Activated CD8-positive, alpha-beta memory T cell treated with anti-CD3 and anti-CD28 coated beads for 24 hours (primary cell): ENCODE measurements around the gene EDRF1.
"Not testable (repeated sequence)": the region's sequence is repeated elsewhere in the genome, so short reads cannot be mapped to it uniquely, and the experiment has no call there.

Experiments
- DNase-seq: peaks from one replicate; pipeline ENCODE4 v3.0.0-alpha.2; 2020

Gene EDRF1, protein sequence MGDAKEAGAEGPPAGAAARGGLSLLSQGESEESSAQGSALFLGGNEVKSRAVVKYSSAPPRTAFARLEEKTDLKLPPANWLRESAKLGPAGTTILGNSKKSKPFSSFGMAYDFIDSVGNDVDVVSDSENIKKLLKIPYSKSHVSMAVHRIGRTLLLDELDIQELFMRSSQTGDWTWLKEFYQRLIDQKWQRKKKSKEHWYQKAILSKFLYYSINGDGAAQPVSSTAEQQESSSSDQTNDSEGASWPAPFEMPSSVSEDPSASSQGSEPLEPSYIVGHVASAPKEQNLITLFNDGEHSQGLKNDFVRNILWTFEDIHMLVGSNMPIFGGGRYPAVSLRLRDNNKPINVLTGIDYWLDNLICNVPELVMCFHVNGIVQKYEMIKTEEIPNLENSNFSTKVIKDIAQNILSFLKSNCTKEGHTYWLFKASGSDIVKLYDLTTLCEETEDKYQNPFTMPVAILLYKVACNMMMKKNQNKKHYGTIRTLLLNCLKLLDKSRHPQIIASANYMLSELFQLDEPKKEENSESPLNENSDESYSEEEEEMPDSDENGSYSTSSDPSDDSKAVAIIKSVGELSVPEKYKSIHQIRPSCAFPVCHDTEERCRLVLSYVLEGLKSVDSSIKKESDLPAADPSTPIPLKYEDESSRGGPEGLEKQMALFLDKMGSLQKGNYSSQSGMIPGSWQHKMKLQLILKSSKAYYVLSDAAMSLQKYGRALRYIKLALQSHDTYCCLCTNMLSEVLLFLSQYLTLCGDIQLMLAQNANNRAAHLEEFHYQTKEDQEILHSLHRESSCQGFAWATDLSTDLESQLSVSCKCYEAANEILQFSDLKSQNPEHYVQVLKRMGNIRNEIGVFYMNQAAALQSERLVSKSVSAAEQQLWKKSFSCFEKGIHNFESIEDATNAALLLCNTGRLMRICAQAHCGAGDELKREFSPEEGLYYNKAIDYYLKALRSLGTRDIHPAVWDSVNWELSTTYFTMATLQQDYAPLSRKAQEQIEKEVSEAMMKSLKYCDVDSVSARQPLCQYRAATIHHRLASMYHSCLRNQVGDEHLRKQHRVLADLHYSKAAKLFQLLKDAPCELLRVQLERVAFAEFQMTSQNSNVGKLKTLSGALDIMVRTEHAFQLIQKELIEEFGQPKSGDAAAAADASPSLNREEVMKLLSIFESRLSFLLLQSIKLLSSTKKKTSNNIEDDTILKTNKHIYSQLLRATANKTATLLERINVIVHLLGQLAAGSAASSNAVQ

DNA sequence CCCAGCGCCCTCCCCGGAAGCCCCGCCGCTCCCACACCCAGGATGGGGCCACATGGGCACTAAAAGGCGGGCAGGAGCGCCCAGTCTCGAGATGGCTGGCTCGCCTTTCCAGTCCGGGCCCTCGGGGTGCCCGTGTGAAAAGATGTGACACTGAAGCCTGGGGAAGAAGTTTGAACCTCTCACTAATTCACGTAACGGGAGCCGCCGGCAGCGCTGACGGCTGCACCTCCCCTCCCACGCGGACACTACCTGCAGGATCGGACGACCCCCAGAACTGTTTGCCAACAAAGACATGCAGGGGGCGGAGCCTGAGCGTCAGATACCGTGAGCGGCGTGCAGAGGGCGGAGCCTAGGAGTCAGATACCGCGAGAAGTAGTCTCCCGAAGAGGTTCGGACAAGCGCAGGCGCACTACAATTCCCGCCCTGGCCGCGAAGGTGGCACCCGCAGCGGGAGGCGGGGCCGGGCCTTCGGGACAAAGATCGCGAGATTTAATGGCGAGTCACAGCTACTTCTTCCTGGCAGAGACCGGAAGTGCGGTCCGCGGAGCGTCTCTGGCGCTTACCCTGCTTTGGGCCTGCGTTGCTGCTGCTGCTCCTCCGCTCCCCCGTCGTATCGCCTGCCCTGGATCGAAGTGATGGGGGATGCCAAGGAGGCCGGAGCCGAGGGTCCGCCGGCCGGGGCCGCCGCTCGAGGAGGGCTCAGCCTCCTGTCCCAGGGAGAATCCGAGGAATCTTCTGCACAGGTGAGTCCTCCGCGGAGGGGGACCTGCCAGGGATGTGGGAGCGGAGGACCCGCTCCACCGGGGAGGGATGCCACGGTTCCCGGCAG, at the start of gene EDRF1:
Gene EDRF1, plus strand, starts transcription at position 537 of the 829 bp plus-strand sequence. Its CDS starts 99 bp downstream, at position 636.
- peak; percentile 99 for DNase-seq

DNA sequence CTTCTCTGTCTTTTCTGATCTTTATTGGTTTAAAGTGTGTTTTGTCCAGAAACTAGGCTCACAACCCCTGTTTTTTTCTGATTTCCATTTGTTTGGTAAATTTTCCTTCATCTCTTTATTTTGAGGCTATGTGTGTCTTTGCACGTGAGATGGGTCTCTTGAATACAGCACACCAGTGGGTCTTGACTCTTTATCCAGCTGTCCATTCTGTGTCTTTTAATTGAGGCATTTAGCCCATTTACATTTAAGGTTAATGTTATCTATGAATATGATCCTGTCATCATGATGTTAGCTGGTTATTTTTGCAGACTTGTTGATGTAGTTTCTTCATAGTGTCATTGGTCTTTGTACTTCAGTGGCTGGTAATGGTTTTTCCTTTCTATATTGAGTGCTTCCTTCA, 46.6 kb upstream of the EDRF1 start:
- no peak for DNase-seq

DNA sequence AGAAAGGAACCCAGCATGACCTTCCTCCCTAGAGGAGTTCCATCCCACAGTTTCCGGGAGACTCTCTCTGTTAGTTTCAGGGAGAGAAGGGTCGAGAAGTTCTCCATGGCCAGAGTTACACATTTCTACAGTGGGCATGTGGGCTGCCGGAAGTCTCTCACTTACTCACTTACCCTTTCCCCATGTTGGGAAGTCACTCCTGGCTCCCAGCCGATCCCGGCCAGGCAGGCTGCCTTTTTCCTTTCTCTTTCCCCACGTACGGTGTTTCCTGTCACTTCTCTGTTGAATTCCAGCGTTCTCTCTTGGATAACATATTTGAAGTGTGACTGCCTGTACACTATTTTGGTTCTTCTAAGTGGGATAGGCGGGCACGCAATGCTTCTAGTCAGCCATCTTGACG, 40.1 kb upstream of the EDRF1 start:
- DNase-seq, result no peak

DNA sequence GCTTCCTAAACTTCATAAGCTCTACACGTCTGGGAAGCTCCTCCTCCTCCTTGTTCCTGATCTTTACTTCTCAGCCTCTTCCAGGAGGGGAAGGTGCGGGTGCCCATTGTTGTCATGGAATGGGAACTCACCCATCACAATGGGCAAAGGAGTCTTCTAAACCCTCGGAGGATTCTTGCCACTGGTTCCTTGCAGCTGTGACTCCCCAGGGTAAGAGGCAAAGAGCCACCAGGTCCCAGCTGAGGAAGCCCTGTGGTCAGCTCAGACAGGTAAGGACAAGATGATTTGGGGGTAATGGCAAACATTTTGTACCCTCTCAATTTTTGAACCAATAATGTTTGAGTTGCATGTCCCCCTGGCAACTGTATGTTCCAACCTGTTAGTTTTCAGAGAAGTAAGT, 36.4 kb upstream of the EDRF1 start, which contains the start of gene TEX36:
Gene TEX36, minus strand, starts transcription at position 101 of the 400 bp plus-strand sequence. CDS start 174 bp downstream, outside the sequence.
- DNase-seq, result no peak

DNA sequence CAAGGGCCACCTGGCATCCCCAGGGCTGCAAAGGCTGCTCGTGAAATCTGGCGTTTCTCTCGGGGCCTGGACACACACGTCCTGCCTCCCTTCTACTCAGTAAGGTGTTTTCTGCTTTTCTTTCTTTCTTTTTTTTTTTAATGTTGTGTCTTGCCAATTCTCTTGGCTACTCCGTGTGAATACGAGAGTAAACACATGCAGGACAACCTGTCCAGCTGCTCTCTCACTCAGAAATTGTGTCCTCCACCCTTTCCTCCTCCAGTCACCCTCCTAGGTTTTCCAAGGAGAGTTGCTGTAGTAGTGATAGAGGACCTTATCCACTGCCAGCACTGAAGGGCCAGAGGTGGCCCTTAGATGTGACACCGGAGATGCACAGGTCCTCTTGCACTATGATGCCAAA, 35.7 kb upstream of the EDRF1 start:
- DNase-seq, result no peak

DNA sequence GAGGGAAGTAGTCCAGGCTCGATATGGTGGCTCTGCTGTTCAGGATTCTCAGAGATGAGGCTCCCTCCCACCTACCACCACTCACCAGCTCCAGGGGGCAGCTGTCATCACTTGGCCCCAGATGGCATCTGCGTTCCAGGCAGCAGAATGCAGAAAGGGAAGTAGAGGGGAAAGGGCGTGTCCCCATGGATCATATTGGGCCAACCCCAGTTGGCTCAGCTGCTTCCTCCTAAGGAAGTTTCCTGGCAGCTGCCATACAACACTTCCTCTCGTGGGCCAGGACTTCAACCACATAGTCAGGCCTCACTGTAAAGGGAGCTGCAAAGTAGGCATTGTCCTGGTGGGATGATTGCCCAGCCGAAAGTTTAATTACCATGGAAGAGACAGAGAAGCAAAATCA, 34.9 kb upstream of the EDRF1 start:
- no peak for DNase-seq

DNA sequence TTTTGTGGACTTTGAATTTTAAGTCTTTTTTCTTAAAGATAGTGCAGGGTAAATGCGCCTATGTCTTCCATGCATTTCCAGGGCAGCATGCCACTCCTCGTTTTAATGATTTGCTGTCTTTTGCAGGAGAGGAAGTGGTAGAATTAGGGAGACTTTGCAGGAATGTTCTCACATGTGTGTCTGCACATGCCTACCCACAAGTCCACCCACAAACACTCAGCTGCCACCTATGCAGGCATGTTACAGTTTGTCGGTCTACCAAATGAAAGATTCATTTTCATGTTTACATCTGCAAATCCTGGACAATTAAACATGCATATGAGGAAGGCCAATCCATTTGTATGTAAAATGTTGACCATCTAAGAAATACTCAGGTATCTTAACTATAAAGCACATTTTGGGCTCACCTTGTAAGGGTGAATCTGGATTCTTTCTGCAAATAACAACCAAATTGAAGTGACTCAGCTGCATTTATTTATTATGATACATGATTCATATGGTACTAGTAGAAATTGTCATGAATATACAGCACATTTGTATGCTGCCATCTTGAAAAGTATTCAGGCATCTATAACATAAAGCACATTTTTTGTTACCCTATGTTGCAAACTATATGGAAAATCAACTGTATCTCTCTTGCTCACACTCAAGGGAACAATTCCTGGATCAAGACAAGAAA, 31.9 kb upstream of the EDRF1 start:
- DNase-seq, result no peak

DNA sequence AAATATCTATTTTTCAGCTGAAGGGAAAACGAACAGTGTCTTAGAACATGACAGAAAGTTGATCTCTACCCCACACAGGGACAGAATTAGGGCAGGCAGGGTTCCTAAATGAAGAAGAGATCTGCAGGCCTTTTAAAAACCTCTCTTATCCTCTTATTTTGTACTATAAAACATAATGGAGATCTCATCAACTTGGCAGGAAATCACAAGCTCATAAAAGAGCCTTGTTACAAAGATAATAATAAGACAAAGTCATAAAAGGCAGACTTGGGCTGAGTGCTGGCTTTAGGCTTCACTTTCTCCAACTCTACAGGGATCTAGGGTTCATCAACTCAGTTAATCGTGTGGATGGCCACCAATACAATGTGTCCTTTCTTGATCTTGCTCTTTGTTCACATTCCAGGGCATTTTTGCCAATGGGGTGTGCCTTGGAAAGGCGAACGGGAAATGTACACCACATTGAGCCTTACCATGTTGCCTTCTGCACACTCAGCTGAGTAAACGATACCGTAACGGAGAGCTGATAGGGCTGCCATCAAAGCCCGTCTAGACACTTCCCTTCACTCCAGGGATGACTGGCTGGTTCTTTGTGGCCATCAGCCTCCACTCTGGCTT, 29.4 kb upstream of the EDRF1 start:
- no peak for DNase-seq

DNA sequence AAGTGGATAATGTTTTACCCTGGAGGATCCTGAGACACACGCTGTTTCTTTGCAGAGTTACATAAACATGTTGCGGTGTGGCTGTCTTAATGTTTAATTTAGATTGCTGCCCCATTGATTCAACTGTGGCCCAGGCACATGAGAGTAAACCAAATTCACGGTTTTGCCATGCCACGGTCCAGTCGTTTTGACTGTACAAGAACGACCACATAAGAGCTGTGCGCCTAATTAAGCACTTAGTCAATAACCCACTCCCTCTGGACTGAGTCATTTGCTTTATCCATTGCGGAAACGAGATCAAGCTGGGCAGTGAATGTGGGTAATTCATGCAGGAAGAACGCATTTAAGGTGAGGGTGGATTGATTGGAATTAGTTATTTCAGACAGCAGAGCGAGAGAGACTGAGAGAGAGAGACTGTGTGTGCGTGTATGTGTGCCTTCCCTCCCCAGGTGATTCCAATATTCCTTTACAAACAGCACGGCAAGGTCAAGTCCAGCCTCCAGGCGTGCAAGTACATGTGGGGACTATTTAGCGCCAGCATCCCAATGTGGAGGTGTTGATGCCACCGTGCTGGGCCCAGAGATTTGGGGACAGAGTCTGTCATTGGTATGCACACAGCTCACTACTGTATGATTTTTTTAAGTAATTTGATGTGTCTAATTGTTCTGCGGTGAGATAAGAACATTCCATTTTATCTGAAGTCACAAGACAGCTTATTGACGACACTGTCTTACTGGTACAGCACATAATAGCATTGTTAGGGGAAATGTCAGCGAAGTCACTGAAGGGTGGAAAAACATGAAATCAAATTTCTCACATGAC, 28.1 kb upstream of the EDRF1 start:
- no peak for DNase-seq

DNA sequence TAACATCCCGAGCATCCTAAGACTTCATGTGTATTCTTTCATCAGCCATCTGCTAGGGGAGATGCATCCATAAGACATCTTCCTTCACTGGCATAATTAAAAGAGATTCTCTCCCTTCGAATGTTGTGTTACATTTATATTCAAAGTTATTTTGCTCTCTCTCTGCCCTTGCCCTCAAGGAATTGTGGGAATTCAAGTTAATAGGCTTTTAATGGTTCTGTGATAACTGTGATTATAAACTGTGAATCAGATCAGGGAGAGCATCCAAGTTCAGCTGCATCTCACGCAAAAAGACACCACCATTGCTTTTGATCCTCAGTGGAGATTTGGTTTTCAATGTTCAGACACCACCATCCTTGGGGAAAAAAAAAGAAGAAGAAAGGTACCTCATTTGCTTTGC, 27.3 kb upstream of the EDRF1 start:
- DNase-seq, result no peak

DNA sequence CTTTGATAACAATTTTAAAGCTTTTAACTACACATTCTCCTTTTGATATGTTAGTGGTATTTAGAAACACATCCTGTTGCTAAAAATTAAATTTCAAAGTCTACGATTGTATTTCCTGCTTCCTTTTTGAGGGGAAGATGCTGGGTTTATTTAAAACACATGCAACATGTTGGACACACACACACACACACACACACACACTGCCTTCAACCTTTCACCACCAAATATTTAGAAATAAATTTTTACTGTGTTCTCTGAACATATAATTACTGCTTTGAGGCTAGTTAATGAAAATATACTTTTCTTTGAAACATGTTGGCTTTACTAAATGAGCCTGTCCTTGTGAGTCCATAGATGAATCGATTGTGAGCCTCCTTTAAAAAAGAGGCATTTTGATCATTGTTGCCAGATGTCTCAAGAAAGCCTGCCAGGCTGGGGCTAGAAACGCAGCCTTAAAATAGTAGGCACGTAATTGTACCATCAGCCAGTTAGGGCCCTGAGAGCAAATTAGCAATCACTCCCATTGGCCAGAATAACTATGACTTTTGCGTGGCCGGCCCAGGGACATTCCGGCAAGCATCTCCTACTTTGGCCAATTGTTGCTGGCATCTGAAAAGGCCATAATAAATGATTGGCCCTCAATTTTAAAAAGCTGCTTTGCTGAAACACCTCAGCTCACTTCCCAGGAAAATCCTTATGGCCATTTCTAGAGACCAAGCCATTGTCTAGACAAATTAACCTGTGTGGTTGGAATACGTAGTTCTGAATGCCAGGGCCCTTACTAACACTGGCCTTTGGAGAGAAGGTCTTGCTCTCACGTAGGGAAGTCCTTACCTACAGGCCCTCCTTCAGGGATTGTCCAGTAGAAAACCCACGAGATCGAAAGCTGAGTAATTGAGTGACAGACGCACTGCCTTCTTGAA, 26.6 kb upstream of the EDRF1 start:
- no peak for DNase-seq

DNA sequence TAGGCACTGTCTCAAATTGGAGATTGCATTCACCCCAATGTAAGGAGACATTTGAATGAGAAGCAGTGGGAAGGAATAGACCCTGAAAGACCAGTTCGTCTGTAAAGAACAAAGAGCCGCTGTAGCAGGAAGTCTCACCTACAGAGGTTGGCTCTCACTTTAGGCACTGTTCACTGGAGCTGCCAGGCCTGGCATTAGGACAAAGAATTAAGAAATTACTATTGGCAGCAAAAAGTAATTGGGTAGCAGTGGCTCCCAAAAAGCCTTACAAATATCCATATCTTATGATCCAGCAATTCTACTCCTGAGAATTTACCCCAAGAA, 26.0 kb upstream of the EDRF1 start:
- no peak for DNase-seq

DNA sequence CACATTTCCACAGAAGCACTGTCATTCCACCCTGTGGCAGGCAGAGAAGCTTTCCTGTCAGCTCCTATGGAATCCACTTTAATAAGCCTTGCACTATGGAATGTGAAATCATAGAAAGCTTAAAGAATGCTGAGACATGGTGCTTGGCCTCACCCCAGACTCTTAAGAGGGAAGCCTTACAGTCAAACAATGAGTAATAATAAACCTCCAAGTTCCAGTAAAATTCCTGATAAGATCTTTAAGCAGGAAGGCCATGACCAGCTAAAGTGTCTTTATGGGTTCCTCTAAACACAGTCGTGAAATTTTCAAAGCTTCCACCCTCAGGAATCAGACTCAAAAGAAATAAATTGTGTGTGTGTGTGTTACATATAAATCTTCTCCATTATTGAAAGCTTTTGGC, 24.6 kb upstream of the EDRF1 start:
- DNase-seq, result no peak

DNA sequence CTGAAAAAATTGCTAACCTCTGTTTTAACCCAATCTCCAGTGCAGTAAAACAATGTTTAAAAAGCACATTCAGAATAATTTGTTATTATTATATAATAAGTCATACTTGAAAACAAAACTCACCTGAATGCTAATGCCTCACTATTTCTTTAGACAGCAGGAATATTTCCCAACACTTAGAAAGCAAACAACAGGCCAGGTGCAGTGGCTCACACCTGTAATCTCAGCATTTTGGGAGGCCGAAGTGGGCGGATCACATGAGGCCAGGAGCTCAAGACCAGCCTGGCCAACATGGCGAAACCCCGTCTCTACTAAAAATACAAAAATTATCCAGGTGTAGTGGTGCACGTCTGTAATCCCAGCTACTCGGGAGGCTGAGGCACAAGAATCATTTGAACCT, 22.6 kb upstream of the EDRF1 start:
- not testable (repeated sequence) for DNase-seq

DNA sequence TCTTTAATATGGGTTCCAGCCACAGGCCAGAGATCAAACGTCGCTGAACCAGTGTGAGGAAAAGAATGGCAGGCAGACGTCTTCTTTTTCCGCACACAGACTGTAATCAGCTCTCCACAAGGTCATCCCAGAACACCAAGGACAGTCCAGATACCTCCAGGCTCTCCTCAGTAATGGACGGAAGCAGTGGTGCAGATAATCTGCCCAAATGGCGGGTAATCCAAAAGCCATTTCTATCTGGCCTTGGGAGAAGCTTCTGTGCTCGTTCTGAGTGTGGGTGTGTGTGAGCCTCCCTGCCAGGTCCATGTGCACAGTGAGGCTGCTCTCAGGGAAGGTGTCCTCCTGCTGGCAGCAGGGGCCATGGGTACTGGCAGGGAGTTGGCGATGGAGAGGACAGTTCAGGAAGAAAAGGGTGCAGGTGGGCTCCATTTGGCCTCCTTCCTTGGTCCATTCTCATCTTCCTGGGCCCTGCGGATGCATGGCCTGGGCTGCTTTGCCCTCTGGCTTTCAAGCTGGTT, 21.0 kb upstream of the EDRF1 start:
- DNase-seq, result no peak

DNA sequence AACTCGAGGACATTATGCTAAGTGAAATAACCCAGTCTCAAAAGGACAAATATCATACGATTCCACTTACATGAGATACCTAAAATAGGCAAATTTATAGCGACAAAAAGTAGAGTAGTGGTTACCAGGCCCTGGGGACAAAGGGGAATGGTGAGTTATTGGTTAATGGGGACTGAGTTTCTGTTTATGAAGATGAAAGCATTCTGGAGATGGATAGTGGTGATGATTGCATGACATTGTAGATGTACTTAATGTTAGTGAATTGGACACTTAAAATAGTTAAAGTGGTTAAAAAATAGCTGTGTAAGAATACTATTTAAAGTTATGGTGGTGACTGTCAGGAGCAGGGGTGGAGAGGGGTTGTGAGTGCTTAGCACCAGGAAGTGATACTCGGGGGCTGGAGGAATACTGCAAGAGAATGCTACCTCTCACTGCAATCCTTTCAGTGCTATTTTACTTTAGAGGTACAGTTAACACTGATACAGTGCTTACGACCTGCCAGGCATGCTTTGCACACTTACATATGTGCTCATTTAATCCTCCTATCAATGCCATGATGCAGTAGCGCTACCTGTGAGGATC, 19.9 kb upstream of the EDRF1 start:
- DNase-seq, result no peak

DNA sequence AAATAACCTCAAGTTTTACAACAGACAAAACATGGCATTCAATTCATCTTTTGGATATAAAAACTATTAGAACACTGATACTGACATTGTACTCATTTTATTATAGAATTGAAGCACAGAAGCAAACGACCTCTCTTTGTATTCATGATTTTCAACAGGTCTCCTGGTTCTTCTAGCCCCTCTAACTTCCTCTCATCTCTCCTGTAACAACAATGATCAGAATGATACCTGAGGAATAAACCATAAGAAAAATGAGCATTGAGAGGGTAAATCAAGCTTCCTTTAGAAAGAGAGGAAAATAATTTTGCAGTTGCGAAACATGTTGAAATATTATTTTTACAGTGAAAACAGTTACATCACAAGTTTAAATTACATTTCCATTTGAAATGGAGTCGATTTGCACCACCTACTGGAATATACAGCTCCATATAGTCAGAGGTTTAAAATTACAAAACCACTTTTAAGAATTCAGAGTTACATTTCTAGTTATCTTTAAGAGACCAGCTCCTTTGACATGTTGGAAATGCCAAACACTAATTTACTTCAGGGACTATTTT, 19.1 kb upstream of the EDRF1 start:
- no peak for DNase-seq
